HG03103 (cell line): ENCODE data around the gene CLDN24.
"Not testable (repeated sequence)": the region's sequence is repeated elsewhere in the genome, so short reads cannot be mapped to it uniquely, and the experiment has no call there.

Source experiments
- ATAC-seq: cut with Tn5 transposase; IDR thresholded peaks from one replicate; pipeline ENCODE4 v1.9.1; 2021; ENCODE audit warnings: low read depth; ENCODE audit not compliant: unreplicated experiment

CLDN24 gene

GRCh38 chr4:183347566-183347965 lies 25.3 kb upstream of the CLDN24 start:
- no peak for ATAC-seq

GRCh38 chr4:183347146-183347545 lies 24.9 kb upstream of the CLDN24 start:
- ATAC-seq, result no peak

DNA sequence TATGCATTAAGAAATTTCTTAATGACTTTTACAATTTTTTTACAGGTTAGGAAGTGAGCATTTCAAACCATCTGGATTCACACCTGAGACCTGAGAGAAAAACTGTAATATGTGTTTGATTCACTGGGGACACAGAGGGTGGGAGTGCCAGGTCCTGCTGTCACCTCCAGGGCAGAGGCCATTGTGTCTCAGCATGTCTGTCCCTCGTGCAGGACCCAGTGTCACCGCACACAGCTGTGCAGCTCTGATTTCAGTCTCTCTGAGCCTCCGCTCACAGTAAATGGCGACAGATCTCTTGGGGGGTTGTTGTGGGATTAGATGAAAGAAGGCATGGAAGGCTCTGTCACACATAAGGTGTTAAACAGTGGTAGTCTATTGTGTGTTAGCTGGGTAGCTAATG lies 23.0 kb upstream of the CLDN24 start:
- ATAC-seq, result no peak

DNA sequence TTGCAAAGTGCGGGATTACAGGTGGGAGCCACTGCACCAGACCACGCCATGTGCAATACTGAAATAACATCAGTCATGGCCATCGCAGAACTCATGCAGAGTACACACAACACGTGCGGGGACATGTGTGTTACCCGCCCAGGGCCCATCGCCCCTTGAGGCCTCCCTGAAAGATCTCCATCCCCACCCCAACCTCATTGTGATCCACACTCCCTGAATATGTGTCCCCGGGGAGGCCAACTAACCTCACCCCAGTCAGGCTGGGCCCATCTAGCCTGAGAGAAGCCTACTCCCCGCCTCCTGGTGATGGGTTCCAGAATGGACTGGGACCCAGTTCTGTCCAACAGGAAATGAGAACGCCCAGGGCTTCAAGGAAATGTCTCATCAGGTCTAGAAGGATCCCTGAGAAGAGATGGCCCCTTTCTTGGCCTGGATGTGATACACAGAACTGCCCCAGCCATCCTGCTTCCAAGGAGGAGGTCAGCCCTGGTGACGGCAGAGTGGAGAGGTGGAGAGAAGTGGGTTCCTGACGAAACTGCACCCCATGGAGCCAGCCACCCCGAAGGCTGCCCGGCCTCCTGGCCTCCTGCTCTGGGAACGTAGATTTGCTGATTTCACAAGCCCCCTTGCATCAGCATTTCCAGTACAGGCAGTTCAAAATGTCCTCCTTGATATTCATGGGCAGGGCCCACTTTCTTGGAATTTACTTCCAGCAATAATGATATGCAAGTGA lies 22.5 kb upstream of the CLDN24 start:
- no peak for ATAC-seq

DNA sequence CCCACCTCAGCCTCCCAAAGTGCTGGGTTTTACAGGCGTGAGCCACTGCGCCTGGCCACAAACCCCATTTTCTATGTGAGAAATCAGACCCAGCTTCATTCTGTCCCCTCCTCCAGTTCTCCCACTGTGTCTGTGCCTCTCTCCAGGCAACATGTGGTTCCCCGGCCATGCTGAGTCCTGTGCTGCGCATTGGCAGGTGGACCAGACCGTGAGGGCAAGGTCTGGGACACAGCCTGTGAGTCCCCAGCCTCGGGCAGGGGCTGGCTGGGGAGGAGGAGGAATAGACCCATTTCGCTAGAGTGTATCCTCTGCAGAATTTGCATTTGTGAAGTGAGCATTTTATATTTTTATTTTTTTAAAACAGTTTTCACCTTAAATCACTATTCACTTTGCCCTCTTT lies 21.5 kb upstream of the CLDN24 start:
- ATAC-seq, result no peak

GRCh38 chr4:183342541-183343533 lies 20.6 kb upstream of the CLDN24 start:
- no peak for ATAC-seq

GRCh38 chr4:183337833-183338232 lies 15.6 kb upstream of the CLDN24 start:
- ATAC-seq, result no peak

DNA sequence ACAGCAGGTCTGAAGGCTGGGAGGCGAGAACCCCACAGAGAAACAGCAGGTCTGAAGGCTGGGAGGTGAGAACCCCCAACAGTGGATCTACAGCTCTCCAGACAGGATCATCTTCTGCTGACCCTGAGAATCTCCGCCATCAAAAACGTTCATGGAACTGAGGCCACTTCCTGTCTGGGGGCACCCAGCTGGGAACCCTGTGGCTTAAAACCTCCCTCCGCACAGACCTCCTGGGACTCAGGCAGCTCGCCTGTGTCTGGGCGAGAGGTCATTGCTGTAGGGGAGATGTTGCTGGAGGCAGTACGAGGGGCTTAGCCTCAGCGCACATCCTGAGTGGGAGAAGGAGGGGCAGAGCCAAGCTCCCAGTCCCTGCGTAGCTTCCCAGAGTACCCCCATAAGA lies 15.1 kb upstream of the CLDN24 start:
- ATAC-seq, result no peak

DNA sequence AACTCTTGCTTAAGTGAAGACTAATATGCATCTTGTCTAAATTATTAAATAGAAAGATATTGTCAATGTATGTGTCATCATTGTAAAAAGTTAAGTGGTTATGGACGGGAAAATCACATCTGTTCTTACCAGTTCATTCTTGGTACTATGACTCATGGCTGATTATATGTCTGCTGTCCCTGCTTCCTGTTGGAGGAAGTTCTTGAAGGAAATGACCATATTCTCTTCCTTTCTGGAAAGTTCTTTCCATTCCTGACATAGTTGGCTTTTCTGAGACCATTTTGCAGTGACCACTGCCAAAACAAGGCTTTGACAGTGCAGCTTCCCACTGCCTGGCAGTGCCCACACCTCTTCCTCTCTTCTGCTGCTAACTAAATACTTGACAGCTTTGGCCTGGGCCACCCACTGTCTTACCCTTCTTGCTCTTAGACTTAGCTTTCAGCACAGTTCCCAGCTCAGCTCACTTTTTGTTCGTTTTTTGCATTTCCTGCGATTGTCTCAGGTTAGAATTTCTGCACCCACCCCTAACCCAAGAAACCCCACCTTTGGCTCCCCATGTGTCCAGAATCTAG lies 13.2 kb upstream of the CLDN24 start:
- ATAC-seq, result no peak

- ATAC-seq, result no peak
These were observed 11.8 kb upstream of the CLDN24 start for GRCh38 chr4:183333983-183334382.

DNA sequence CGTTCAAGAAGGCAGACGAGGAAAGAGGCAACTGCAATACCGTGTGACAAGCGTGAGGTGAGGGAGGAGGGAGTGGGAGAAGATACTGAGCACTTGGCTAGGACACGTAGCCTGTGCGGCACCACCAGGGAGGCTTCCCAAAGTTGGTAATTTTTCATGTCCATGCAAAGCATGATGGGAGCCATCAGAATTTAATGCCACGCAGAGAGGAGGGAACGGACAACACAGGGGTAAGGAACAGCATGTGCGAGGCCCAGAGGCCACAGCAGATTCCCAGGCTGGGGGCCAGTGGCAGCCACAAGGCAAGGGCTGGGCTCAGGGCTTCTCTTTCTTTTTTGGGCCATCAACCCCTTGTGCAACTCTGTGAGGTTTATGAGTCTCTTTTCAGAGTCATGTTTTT lies 11.0 kb upstream of the CLDN24 start:
- ATAC-seq, result no peak

- no peak for ATAC-seq
These were observed 10.2 kb upstream of the CLDN24 start for GRCh38 chr4:183332447-183332846.

- ATAC-seq, result no peak
These were observed 8.6 kb upstream of the CLDN24 start for GRCh38 chr4:183330841-183331240.

DNA sequence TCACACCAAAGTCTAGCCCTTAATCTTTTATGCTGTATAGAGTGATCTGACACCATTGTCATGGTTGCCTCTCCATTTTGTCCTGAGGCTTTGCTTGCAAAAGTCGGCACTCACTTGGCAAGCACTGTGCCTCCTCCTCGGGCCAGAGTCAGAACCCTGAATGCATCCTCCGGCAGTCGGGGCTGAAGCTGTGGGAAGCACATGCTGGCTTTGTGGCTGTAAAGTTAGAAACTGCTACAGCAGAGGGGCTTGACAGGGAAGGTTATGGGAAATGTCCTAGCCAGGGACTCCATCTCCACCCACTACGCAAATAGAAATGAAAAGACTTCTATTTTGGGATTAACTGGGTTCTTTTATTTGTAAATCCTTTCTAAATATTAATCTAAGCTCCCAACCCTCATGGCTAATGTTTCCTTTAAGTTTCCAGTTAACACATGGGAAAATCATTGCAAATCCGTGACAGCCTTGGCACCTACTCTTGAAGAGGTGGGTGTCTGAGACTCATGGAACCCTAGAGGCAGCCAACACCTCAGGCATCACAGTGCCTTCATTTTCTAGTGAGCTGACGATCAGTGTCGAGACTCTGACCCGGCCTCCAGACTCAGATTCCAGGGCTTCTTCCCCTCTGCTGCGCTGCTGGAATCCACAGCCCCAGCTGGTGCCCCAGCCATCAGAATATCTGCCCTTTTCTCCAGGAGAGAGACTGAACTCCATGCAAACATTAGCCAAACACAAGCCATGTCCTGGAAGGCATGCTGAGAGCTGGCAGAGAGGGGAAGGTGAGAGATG lies 7.9 kb upstream of the CLDN24 start:
- ATAC-seq, result no peak

GRCh38 chr4:183329244-183329643 lies 7.0 kb upstream of the CLDN24 start:
- no peak for ATAC-seq

DNA sequence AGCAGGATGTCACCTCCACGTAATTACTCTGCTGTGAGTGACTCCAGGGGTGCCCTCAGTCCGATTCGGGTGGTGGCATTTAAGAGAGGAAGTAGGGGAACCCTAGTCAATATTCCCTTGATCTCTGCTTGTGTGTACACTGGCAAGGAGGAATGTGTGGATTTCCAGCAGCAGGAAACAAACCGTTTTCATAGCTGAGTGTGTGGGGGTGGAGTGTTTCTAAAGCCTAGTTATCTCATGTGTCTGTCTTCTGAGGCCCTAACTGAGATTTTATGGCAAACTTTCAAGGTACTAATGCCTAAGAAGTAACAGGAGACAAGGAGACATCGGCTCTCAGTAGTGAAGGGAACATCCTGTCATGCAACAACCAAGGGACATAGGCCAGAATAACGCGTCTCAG lies 6.6 kb upstream of the CLDN24 start:
- ATAC-seq, result no peak

GRCh38 chr4:183327827-183328226 lies 5.6 kb upstream of the CLDN24 start:
- ATAC-seq, result no peak

DNA sequence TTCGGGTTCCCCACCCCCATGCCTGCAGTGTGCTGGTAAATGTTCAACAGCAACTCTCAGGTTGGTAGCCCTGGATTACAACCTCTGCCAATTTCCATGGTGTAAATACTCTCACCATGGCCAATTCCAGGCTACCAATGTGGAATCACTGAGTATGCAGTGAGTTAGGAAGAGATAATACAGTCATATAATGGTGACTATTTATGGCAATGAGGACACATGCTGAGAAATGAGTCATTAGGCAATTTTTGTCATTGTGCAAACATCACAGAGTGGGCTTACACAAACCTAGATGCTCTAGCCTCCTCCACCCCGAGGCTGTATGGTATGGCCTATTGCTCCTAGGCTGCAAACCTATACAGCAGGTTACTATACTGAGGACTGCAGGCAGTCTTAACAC lies 4.6 kb upstream of the CLDN24 start:
- ATAC-seq, result no peak

GRCh38 chr4:183326387-183326786 lies 4.2 kb upstream of the CLDN24 start:
- ATAC-seq, result not testable (repeated sequence)

- ATAC-seq, result no peak
These were observed 2.4 kb upstream of the CLDN24 start for GRCh38 chr4:183324619-183325018.

DNA sequence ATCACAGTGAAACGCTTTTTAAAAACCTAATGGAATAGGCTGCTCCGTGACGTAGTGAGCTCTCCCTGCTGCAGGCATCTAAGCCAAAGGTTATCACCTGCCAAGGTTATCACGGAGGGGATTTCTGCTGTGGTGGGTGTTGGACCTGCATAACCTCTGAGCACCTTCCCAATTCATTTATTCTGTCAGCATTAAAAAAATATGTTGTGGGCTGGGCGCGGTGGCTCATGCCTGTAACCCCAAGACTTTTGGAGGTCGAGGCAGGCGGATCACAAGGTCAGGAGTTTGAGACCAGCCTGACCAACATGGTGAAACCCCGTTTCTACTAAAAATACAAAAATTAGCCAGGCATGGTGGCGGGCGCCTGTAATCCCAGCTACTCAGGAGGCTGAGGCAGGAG lies 1.8 kb upstream of the CLDN24 start:
- ATAC-seq, result not testable (repeated sequence)
